Left ventricle myocardium inferior (tissue), 1 donor: ENCODE data around the gene TOP1. TPM values are rescaled to one million over a fixed set of nuclear protein-coding genes. Genes with fewer than 3 reads are reported as not detected.

ENCODE experiments used
- DNase-seq: peaks from one replicate; pipeline ENCODE4 v3.0.0-alpha.2; 2020
- H3K27ac ChIP-seq: fragments of 200-600 bp; replicated peaks from 2 replicates; pipeline ENCODE4 v1.8.0; 2021
- H3K27me3 ChIP-seq: fragments of 200-600 bp; 2 replicates; pipeline ENCODE4 v1.8.0; 2021; ENCODE audit warnings: low read depth
- H3K36me3 ChIP-seq: fragments of 200-600 bp; 2 replicates; pipeline ENCODE4 v1.8.0; 2021
- H3K4me1 ChIP-seq: fragments of 200-600 bp; 2 replicates; pipeline ENCODE4 v1.8.0; 2021
- H3K4me3 ChIP-seq: fragments of 200-600 bp; 2 replicates; pipeline ENCODE4 v1.8.0; 2021; ENCODE audit warnings: mild to moderate bottlenecking, moderate library complexity
- H3K9me3 ChIP-seq: fragments of 200-600 bp; replicated peaks from 2 replicates; pipeline ENCODE4 v1.8.0; 2021
- CTCF ChIP-seq: fragments of 200-600 bp; IDR thresholded peaks from 2 replicates; pipeline ENCODE4 v1.8.0; 2021; ENCODE audit warnings: antibody characterized with exemption, mild to moderate bottlenecking, borderline replicate concordance
- intact Hi-C: fragments of 100-400 bp; cut with micrococcal nuclease; formaldehyde crosslinking; loops from one replicate; pipeline ENCODE4 v1.11.0; 2022
- total RNA-seq: library from RNA; stranded (reverse); fragmentation: NEBNext Ultra II Directional; extraction: Animal tissue kit (Norgen Biotek cat#: 25700); gene quantifications from one replicate; pipeline ENCODE4 v1.2.1, GENCODE V29; 2021
- donor health status: DM: no; HTN: yes; CAD: no; lungs with severe emphysema.

The TOP1 gene
- total RNA-seq, 1 donor from 2014 or later = 23.9 TPM

GRCh38 chr20:41147767-41148191 lies 119.2 kb downstream of the TOP1 start:
- H3K9me3 ChIP-seq = no peaks in the 10 kb centered on the region
- peak overlapping the region; percentile 5 for H3K4me3 ChIP-seq
- H3K27ac ChIP-seq = peak overlapping the region; percentile 99
- H3K27me3 ChIP-seq = no peaks in the 10 kb centered on the region
- peak; percentile 45 for DNase-seq
- no peaks in the 10 kb centered on the region for H3K36me3 ChIP-seq
- TF ChIP-seq CTCF = no peak
- intact Hi-C loops = no loop called here
- H3K4me1 ChIP-seq = peaks cover 100% of the 10 kb centered on the region

- TF ChIP-seq CTCF = no peak
- Histone ChIP-seq H3K27me3 (no peaks in the 10 kb centered on the region), H3K4me1 (peaks cover 100% of the 10 kb centered on the region), H3K9me3 (no peaks in the 10 kb centered on the region), H3K27ac (peak overlapping the region; percentile 99), H3K4me3 (no peak overlapping the region), H3K36me3 (no peaks in the 10 kb centered on the region)
- intact Hi-C loops = no loop called here
- DNase-seq = no peak
Measured at GRCh38 chr20:41148942-41149341, 120.3 kb downstream of the TOP1 start.

GRCh38 chr20:41150664-41151063 lies 122.0 kb downstream of the TOP1 start:
- Histone ChIP-seq H3K36me3 (no peaks in the 10 kb centered on the region), H3K4me1 (peaks cover 100% of the 10 kb centered on the region)
- DNase-seq = no peak

GRCh38 chr20:41151134-41151869 lies 122.7 kb downstream of the TOP1 start:
- no peaks in the 10 kb centered on the region for H3K27me3 ChIP-seq
- peak overlapping the region; percentile 99 for H3K27ac ChIP-seq
- TF ChIP-seq CTCF = no peak
- no peak for DNase-seq
- H3K9me3 ChIP-seq = no peaks in the 10 kb centered on the region
- H3K4me3 ChIP-seq = no peak overlapping the region
- peaks cover 100% of the 10 kb centered on the region for H3K4me1 ChIP-seq
- no peaks in the 10 kb centered on the region for H3K36me3 ChIP-seq
- intact Hi-C loops = no loop called here

More at GRCh38 chr20:41150664-41151063, 122.0 kb downstream of the TOP1 start:
- Histone ChIP-seq H3K27ac (peak overlapping the region; percentile 99), H3K4me3 (no peak overlapping the region), H3K27me3 (no peaks in the 10 kb centered on the region), H3K9me3 (no peaks in the 10 kb centered on the region)
- intact Hi-C loops = no loop called here
- no peak for TF ChIP-seq CTCF

GRCh38 chr20:41152108-41152757 lies 123.6 kb downstream of the TOP1 start:
- H3K9me3 ChIP-seq = no peaks in the 10 kb centered on the region
- DNase-seq = no peak
- peaks cover 100% of the 10 kb centered on the region for H3K4me1 ChIP-seq
- H3K27me3 ChIP-seq = no peaks in the 10 kb centered on the region
- TF ChIP-seq CTCF = no peak
- no peak overlapping the region for H3K4me3 ChIP-seq
- no peaks in the 10 kb centered on the region for H3K36me3 ChIP-seq
- intact Hi-C loops = no loop called here
- peak overlapping the region; percentile 99 for H3K27ac ChIP-seq
